SK-N-SH treated with all-trans-retinoic acid at 6 μM for 48 hours (cell line): ENCODE data around the gene PIGW.

ENCODE experiments used
- CSRNP3 ChIP-seq: fragments of 250-450 bp; sonication (Bioruptor Pico); IDR thresholded peaks from 2 replicates; pipeline ENCODE4 v1.5.1; 2021; ENCODE audit warnings: mild to moderate bottlenecking, moderate library complexity
- ISL1 ChIP-seq: fragments of 250-450 bp; sonication (Bioruptor Pico); IDR thresholded peaks from 2 replicates; pipeline ENCODE4 v2.1.2; 2022; ENCODE audit warnings: mild to moderate bottlenecking, moderate library complexity

- TF ChIP-seq CSRNP3 (CRISPR knock-in tag) (no peak), ISL1 (CRISPR knock-in tag) (no peak)
Measured at GRCh38 chr17:36496018-36496789, 38.6 kb upstream of the PIGW start.
